Measurements from ENCODE around the gene SMG1.

DNA sequence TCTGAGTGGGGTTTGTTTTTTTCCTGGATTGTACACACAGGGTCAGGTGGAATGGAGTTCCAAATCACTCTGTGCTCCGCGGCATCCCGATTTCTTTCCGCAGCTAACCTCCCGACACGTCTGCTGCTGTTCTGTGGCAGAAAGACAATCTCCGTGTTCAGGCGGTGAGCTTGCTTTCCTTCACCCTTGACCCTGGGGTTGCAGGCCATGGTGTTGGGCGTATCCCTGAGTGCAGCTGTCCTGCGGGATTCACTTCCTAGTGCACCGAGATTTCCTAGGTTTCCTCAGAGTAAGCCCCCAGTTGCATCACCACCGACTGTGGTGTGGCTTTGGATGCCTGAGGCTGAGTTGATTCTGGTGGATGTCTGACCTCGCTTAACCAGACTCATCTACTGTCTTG, 117.0 kb downstream of the SMG1 start:
- TF ChIP-seq, protein P1, sequence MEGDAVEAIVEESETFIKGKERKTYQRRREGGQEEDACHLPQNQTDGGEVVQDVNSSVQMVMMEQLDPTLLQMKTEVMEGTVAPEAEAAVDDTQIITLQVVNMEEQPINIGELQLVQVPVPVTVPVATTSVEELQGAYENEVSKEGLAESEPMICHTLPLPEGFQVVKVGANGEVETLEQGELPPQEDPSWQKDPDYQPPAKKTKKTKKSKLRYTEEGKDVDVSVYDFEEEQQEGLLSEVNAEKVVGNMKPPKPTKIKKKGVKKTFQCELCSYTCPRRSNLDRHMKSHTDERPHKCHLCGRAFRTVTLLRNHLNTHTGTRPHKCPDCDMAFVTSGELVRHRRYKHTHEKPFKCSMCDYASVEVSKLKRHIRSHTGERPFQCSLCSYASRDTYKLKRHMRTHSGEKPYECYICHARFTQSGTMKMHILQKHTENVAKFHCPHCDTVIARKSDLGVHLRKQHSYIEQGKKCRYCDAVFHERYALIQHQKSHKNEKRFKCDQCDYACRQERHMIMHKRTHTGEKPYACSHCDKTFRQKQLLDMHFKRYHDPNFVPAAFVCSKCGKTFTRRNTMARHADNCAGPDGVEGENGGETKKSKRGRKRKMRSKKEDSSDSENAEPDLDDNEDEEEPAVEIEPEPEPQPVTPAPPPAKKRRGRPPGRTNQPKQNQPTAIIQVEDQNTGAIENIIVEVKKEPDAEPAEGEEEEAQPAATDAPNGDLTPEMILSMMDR (IDR thresholded peaks at IDR 0.05; ENCODE audit: low read length) = no peak
- TF ChIP-seq EZH2phosphoT487 (IDR thresholded peaks at IDR 0.05; ENCODE audit: low read length) (no peak), EZH2 (optimal IDR thresholded peaks at IDR 0.05; ENCODE audit: low read depth, low read length) (no peak)

Measured in MM.1S (cell line).